ENCODE measurements around the gene CNTNAP2. TPM values are rescaled to one million over a fixed set of nuclear protein-coding genes. Genes with fewer than 3 reads are reported as not detected.

Gene CNTNAP2
- total and polyA plus RNA-seq, 4 donors, result 0.14 to 2.3 (median 1.1) TPM

DNA sequence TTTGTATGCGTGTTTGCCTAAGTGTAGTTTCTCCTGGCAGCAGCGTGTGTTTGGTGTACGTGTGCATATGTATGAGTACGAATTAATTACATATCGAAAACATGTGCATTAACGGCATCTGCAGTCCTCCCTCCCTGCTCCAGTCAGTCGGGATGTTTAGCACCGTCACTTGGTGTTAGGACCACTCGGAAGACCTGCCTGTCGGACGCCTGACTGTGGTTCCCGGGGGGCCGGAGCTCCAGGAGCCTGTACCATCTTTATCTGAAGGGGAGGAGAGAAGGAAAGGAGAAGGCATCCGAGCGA is 1.1 kb upstream of the CNTNAP2 start:
- H3K36me3 ChIP-seq (ENCODE audit: control insufficient read depth in 4 of 4, insufficient read depth in 3 of 4, low read depth in 1 of 4, low read length in 3 of 4), result no peaks in the 10 kb centered on the region
- no peak overlapping the region for H3K27ac ChIP-seq (ENCODE audit: low read depth in 1 of 2, low read length in 2 of 2)
- H3K4me1 ChIP-seq (ENCODE audit: control insufficient read depth in 4 of 4, insufficient read depth in 4 of 4, low read length in 3 of 4), result peaks cover 4 to 11% (median 8%) of the 10 kb centered on the region in 4 donors
- H3K27me3 ChIP-seq (ENCODE audit: control insufficient read depth in 4 of 4, insufficient read depth in 4 of 4, low read length in 3 of 4), result peaks cover 0 to 11% (median 3%) of the 10 kb centered on the region in 4 donors
- 12% methylated on average over 15 of the region's 15 CpGs for WGBS
- no peaks in the 10 kb centered on the region for H3K9me3 ChIP-seq (ENCODE audit: control insufficient read depth in 4 of 4, low read length in 3 of 4)
- TF ChIP-seq, protein P1, sequence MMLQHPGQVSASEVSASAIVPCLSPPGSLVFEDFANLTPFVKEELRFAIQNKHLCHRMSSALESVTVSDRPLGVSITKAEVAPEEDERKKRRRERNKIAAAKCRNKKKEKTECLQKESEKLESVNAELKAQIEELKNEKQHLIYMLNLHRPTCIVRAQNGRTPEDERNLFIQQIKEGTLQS (IDR thresholded peaks at IDR 0.05), result no peak
- TF ChIP-seq TAF1 (conservative IDR thresholded peaks at IDR 0.05), result no peak
- no peak for TF ChIP-seq NR2F2 (IDR thresholded peaks at IDR 0.05)
- no peak for TF ChIP-seq YY1 (IDR thresholded peaks at IDR 0.05)
- TF ChIP-seq, protein P2, sequence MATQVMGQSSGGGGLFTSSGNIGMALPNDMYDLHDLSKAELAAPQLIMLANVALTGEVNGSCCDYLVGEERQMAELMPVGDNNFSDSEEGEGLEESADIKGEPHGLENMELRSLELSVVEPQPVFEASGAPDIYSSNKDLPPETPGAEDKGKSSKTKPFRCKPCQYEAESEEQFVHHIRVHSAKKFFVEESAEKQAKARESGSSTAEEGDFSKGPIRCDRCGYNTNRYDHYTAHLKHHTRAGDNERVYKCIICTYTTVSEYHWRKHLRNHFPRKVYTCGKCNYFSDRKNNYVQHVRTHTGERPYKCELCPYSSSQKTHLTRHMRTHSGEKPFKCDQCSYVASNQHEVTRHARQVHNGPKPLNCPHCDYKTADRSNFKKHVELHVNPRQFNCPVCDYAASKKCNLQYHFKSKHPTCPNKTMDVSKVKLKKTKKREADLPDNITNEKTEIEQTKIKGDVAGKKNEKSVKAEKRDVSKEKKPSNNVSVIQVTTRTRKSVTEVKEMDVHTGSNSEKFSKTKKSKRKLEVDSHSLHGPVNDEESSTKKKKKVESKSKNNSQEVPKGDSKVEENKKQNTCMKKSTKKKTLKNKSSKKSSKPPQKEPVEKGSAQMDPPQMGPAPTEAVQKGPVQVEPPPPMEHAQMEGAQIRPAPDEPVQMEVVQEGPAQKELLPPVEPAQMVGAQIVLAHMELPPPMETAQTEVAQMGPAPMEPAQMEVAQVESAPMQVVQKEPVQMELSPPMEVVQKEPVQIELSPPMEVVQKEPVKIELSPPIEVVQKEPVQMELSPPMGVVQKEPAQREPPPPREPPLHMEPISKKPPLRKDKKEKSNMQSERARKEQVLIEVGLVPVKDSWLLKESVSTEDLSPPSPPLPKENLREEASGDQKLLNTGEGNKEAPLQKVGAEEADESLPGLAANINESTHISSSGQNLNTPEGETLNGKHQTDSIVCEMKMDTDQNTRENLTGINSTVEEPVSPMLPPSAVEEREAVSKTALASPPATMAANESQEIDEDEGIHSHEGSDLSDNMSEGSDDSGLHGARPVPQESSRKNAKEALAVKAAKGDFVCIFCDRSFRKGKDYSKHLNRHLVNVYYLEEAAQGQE (IDR thresholded peaks at IDR 0.05), result no peak
- no peak for TF ChIP-seq RAD21 (IDR thresholded peaks at IDR 0.05)
- TF ChIP-seq HNF4G (IDR thresholded peaks at IDR 0.05), result no peak
- TF ChIP-seq, protein P3, sequence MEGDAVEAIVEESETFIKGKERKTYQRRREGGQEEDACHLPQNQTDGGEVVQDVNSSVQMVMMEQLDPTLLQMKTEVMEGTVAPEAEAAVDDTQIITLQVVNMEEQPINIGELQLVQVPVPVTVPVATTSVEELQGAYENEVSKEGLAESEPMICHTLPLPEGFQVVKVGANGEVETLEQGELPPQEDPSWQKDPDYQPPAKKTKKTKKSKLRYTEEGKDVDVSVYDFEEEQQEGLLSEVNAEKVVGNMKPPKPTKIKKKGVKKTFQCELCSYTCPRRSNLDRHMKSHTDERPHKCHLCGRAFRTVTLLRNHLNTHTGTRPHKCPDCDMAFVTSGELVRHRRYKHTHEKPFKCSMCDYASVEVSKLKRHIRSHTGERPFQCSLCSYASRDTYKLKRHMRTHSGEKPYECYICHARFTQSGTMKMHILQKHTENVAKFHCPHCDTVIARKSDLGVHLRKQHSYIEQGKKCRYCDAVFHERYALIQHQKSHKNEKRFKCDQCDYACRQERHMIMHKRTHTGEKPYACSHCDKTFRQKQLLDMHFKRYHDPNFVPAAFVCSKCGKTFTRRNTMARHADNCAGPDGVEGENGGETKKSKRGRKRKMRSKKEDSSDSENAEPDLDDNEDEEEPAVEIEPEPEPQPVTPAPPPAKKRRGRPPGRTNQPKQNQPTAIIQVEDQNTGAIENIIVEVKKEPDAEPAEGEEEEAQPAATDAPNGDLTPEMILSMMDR (IDR thresholded peaks at IDR 0.05; ENCODE audit: low read depth, low read length, missing input control), result no peak
- TF ChIP-seq, protein P4, sequence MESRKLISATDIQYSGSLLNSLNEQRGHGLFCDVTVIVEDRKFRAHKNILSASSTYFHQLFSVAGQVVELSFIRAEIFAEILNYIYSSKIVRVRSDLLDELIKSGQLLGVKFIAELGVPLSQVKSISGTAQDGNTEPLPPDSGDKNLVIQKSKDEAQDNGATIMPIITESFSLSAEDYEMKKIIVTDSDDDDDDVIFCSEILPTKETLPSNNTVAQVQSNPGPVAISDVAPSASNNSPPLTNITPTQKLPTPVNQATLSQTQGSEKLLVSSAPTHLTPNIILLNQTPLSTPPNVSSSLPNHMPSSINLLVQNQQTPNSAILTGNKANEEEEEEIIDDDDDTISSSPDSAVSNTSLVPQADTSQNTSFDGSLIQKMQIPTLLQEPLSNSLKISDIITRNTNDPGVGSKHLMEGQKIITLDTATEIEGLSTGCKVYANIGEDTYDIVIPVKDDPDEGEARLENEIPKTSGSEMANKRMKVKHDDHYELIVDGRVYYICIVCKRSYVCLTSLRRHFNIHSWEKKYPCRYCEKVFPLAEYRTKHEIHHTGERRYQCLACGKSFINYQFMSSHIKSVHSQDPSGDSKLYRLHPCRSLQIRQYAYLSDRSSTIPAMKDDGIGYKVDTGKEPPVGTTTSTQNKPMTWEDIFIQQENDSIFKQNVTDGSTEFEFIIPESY (IDR thresholded peaks at IDR 0.05), result no peak
- no peak for TF ChIP-seq RXRA (IDR thresholded peaks at IDR 0.05)
- TF ChIP-seq SP1 (IDR thresholded peaks at IDR 0.05), result no peak
- no peak for TF ChIP-seq EGR1 (IDR thresholded peaks at IDR 0.05; ENCODE audit: low read depth in 2 of 2)
- TF ChIP-seq, protein P5, sequence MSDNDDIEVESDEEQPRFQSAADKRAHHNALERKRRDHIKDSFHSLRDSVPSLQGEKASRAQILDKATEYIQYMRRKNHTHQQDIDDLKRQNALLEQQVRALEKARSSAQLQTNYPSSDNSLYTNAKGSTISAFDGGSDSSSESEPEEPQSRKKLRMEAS (IDR thresholded peaks at IDR 0.05), result no peak
- no peak overlapping the region for H3K4me3 ChIP-seq (ENCODE audit: low read depth in 1 of 3, low read length in 3 of 3)
- no peak for DNase-seq (ENCODE audit: low spot score)
- no peak overlapping the region for H3K9ac ChIP-seq (ENCODE audit: low read depth in 1 of 2, low read length in 2 of 2)

DNA sequence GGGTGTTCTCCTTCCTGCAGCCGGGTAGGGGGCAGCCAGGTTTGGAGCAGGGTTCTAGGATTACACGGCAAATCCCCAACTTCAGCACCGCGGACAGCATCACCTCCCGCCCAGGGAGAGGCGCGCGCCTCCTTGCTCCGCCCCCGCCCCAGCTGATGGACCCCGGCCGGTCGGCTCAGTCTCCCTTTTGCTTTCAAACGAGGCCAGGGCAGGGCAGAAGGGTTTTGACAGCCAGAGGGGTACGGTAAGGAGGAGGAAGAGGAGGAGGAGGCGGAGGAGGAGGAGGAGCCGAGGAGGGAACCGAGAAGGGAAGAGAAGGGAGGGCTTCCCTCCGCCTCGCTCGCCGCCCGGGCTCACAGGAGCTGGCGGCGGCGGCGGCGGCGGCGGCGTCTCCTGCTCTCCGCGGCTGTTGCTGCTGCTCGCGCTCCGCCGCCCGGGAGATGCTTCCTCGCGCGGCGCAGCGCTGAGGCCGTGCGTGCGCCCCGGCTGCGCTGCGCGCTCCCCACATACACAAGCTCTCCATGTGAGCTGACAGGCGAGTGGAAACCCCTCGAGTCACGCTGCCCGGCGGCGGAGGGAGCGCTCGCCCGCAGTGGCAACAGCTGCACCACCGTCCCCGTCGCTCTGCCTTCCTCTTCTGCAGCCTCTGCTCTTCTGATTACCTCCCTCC is 615 bp upstream of the CNTNAP2 start:
- no peaks in the 10 kb centered on the region for H3K36me3 ChIP-seq (ENCODE audit: control insufficient read depth in 4 of 4, insufficient read depth in 3 of 4, low read depth in 1 of 4, low read length in 3 of 4)
- DNase-seq (ENCODE audit: low spot score), result peak; percentile 56
- peaks cover 4 to 11% (median 8%) of the 10 kb centered on the region in 4 donors for H3K4me1 ChIP-seq (ENCODE audit: control insufficient read depth in 4 of 4, insufficient read depth in 4 of 4, low read length in 3 of 4)
- no peak for TF ChIP-seq YY1 (IDR thresholded peaks at IDR 0.05)
- TF ChIP-seq, protein P2 (IDR thresholded peaks at IDR 0.05), result peak; percentile 98
- peaks cover 0 to 11% (median 3%) of the 10 kb centered on the region in 4 donors for H3K27me3 ChIP-seq (ENCODE audit: control insufficient read depth in 4 of 4, insufficient read depth in 4 of 4, low read length in 3 of 4)
- no peaks in the 10 kb centered on the region for H3K9me3 ChIP-seq (ENCODE audit: control insufficient read depth in 4 of 4, low read length in 3 of 4)
- no peak overlapping the region for H3K9ac ChIP-seq (ENCODE audit: low read depth in 1 of 2, low read length in 2 of 2)
- WGBS, result 3% methylated on average over 62 of the region's 62 CpGs
- no peak overlapping the region for H3K27ac ChIP-seq (ENCODE audit: low read depth in 1 of 2, low read length in 2 of 2)
- peak overlapping the region in 2 of 3 donors; percentile 28 to 42 for H3K4me3 ChIP-seq (ENCODE audit: low read depth in 1 of 3, low read length in 3 of 3)
